Parathyroid adenoma (tissue), 2 donors: ENCODE results near the gene CAPN13.

Source experiments
- H2AFZ ChIP-seq: fragments of 300-600 bp; sonication (generic); one replicate; pipeline ENCODE4 v1.7.0; 2017; ENCODE audit warnings: antibody characterized with exemption, mild to moderate bottlenecking
- H3K27ac ChIP-seq: fragments of 300-600 bp; sonication (generic); one replicate; pipeline ENCODE4 v1.7.0; 2017
- H3K27me3 ChIP-seq: fragments of 300-600 bp; sonication (generic); one replicate; pipeline ENCODE4 v1.7.0; 2017; ENCODE audit warnings: low read length; ENCODE audit not compliant: control insufficient read depth, insufficient read depth
- H3K36me3 ChIP-seq: fragments of 300-600 bp; sonication (generic); one replicate; pipeline ENCODE4 v1.7.0; 2017; ENCODE audit warnings: low read length; ENCODE audit not compliant: control insufficient read depth, insufficient read depth
- H3K4me1 ChIP-seq: fragments of 300-600 bp; sonication (generic); one replicate; pipeline ENCODE4 v1.7.0; 2017; ENCODE audit warnings: control low read depth
- H3K4me2 ChIP-seq: fragments of 300-600 bp; sonication (generic); one replicate; pipeline ENCODE4 v1.7.0; 2017; ENCODE audit warnings: low read length
- H3K4me3 ChIP-seq: fragments of 300-600 bp; sonication (generic); one replicate; pipeline ENCODE4 v1.7.0; 2017; ENCODE audit warnings: low read depth, low read length
- H3K79me2 ChIP-seq: fragments of 300-600 bp; sonication (generic); one replicate; pipeline ENCODE4 v1.7.0; 2017; ENCODE audit warnings: control low read depth
- H3K9ac ChIP-seq: fragments of 300-600 bp; sonication (generic); one replicate; pipeline ENCODE4 v1.7.0; 2017; ENCODE audit warnings: mild to moderate bottlenecking
- H3K9me3 ChIP-seq: fragments of 300-600 bp; sonication (generic); one replicate; pipeline ENCODE4 v1.7.0; 2017; ENCODE audit warnings: low read length; ENCODE audit not compliant: control insufficient read depth
- CTCF ChIP-seq: fragments of 300-600 bp; sonication (generic); IDR thresholded peaks from one replicate; pipeline ENCODE4 v1.7.0; 2017; ENCODE audit warnings: antibody characterized with exemption, mild to moderate bottlenecking
- donor health status: primary hyperparathyroidism.

The CAPN13 gene

GRCh38 chr2:30678410-30679137 lies 128.7 kb downstream of the CAPN13 start:
- Histone ChIP-seq H3K4me2 (no peak overlapping the region), H3K4me3 (no peak overlapping the region), H3K4me1 (no peaks in the 10 kb centered on the region), H3K9me3 (no peaks in the 10 kb centered on the region), H3K27me3 (no peaks in the 10 kb centered on the region), H3K27ac (no peak overlapping the region), H3K36me3 (no peaks in the 10 kb centered on the region), H2AFZ (no peak overlapping the region), H3K79me2 (no peaks in the 10 kb centered on the region), H3K9ac (no peak overlapping the region)
- TF ChIP-seq CTCF: no peak

- no peaks in the 10 kb centered on the region for H3K4me1 ChIP-seq
- no peaks in the 10 kb centered on the region for H3K36me3 ChIP-seq
- H3K4me3 ChIP-seq: no peak overlapping the region
- H3K4me2 ChIP-seq: no peak overlapping the region
- no peaks in the 10 kb centered on the region for H3K79me2 ChIP-seq
- H3K9ac ChIP-seq: no peak overlapping the region
- H3K27me3 ChIP-seq: no peaks in the 10 kb centered on the region
- H3K27ac ChIP-seq: no peak overlapping the region
- no peak for TF ChIP-seq CTCF
- no peak overlapping the region for H2AFZ ChIP-seq
- no peaks in the 10 kb centered on the region for H3K9me3 ChIP-seq
Measured at GRCh38 chr2:30677861-30678385, 129.3 kb downstream of the CAPN13 start.

- TF ChIP-seq CTCF: no peak
- no peak overlapping the region for H3K27ac ChIP-seq
- H3K4me3 ChIP-seq: no peak overlapping the region
- no peaks in the 10 kb centered on the region for H3K36me3 ChIP-seq
- H3K9ac ChIP-seq: peak overlapping the region; percentile 7
- H3K79me2 ChIP-seq: no peaks in the 10 kb centered on the region
- H3K4me1 ChIP-seq: no peaks in the 10 kb centered on the region
- no peak overlapping the region for H3K4me2 ChIP-seq
- H3K27me3 ChIP-seq: no peaks in the 10 kb centered on the region
- H3K9me3 ChIP-seq: no peaks in the 10 kb centered on the region
- H2AFZ ChIP-seq: no peak overlapping the region
Measured at GRCh38 chr2:30677231-30677630, 130.0 kb downstream of the CAPN13 start.

GRCh38 chr2:30675758-30676157 lies 131.5 kb downstream of the CAPN13 start:
- Histone ChIP-seq H3K4me3 (no peak overlapping the region), H3K4me1 (no peaks in the 10 kb centered on the region), H3K9ac (no peak overlapping the region), H3K27ac (no peak overlapping the region), H3K27me3 (no peaks in the 10 kb centered on the region), H3K4me2 (no peak overlapping the region), H3K9me3 (no peaks in the 10 kb centered on the region), H3K79me2 (no peaks in the 10 kb centered on the region), H2AFZ (no peak overlapping the region), H3K36me3 (no peaks in the 10 kb centered on the region)
- TF ChIP-seq CTCF: no peak

GRCh38 chr2:30673127-30673526 lies 134.1 kb downstream of the CAPN13 start:
- Histone ChIP-seq H3K9ac (no peak overlapping the region), H3K4me3 (no peak overlapping the region), H3K4me2 (no peak overlapping the region), H2AFZ (no peak overlapping the region), H3K79me2 (no peaks in the 10 kb centered on the region), H3K4me1 (no peaks in the 10 kb centered on the region), H3K27ac (no peak overlapping the region), H3K9me3 (no peaks in the 10 kb centered on the region), H3K36me3 (no peaks in the 10 kb centered on the region), H3K27me3 (no peaks in the 10 kb centered on the region)
- no peak for TF ChIP-seq CTCF
